GM12874 (cell line): ENCODE measurements around the gene IGF2BP2.

Experiments used
- TF ChIP-seq, protein P1 (sequence below): IDR thresholded peaks from 2 replicates; pipeline ENCODE4 v1.5.1; 2011; ENCODE audit warnings: low read depth, mild to moderate bottlenecking, control low read depth, low read length, moderate library complexity; ENCODE audit not compliant: insufficient read depth

IGF2BP2 gene

DNA sequence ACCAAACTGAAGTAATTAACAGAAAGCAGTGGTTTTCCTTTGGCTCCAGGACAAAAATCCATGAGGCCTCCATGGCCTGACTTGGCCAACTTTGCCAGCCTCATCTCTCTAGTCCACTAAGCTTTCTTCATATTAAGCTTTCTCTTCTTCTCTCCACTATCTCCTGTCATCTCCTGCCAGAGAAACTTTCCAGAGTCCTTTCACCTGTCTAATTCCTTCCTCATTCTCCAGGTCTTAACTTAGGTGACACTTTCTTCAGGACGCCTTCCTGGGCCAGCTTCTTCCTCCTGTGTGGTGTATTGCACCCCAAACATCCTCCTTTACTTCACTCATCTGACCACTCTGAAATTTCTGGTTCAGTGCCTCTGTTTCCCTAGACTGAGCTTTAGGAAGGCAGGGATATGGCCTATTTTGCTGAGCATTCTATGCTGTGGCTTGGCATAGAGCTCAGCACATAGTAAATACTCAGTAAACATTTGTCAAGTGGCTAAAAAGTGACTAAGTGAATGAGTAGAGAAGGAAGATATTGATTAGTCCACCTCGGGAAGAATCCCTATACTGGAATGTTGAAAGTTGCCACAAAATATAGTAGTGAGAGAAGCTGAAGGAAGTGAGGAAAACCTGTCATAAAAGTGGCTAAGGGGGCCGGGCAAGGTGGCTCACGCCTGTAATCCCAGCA is 34.6 kb upstream of the IGF2BP2 start:
- TF ChIP-seq, protein P1, sequence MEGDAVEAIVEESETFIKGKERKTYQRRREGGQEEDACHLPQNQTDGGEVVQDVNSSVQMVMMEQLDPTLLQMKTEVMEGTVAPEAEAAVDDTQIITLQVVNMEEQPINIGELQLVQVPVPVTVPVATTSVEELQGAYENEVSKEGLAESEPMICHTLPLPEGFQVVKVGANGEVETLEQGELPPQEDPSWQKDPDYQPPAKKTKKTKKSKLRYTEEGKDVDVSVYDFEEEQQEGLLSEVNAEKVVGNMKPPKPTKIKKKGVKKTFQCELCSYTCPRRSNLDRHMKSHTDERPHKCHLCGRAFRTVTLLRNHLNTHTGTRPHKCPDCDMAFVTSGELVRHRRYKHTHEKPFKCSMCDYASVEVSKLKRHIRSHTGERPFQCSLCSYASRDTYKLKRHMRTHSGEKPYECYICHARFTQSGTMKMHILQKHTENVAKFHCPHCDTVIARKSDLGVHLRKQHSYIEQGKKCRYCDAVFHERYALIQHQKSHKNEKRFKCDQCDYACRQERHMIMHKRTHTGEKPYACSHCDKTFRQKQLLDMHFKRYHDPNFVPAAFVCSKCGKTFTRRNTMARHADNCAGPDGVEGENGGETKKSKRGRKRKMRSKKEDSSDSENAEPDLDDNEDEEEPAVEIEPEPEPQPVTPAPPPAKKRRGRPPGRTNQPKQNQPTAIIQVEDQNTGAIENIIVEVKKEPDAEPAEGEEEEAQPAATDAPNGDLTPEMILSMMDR: no peak

DNA sequence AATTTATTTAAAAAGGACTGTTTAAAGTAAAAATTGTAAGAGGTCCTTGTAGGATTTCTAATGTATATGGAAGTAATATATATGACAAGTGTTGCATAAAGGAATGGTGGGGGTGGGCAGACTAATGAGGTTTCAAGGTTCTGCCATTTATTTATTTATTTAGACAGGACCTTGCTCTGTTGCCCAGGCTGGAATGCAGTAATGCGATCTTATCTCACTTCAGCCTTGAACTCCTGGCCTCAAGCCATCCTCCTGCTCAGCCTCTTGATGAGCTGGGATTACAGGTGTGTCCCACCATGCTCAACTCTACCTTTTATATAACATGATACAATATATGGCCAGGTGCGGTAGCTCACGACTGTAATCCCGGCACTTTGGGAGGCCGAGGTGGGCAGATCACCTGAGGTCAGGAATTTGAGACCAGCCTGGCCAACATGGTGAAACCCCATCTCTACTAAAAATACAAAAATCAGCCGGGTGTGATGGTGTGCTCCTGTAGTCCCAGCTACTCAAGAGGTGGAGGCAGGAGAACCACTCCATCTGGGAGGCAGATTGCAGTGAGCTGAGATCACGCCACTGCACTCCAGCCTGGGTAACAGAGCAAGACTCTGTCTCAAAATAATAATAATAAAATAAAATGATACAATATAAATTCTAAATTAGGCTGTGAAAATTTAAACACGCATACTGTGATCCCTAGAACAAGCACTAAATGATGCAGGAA is 33.8 kb upstream of the IGF2BP2 start:
- TF ChIP-seq, protein P1: no peak

DNA sequence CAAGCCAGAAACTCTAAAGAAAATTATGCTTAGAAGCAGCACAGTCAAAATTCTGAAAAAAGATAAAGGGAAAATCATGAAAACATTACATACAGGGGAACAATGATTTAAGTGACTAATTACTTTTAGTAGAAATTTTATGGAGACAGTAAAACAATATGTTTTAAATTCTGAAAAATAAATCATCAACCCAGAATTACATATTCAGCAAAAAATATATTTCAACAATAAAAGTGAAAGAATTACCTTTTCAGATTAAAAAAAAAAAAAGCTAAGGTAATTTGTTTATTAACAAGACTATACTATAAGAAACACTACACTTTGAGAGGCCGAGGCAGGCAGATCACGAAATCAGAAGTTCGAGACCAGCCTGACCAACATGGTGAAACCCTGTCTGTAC is 32.4 kb upstream of the IGF2BP2 start:
- TF ChIP-seq, protein P1: no peak

DNA sequence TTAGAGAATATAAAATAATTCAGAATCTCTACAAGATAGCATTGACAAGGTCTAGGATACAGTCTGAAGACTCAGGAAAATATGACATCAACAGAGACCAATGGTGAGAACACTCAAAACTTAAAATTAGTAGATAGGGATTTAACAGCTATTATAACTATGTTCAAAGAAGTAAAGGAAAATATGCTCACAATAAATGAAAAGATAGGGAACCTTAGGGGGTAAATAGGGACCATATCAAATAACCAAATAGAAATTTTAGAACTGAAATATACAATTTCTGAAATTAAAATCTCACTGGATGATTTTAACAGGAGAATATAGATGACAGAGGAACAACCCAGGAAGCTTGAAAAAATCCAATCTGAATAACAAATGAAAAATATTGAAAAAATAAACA is 31.8 kb upstream of the IGF2BP2 start:
- TF ChIP-seq, protein P1: no peak

DNA sequence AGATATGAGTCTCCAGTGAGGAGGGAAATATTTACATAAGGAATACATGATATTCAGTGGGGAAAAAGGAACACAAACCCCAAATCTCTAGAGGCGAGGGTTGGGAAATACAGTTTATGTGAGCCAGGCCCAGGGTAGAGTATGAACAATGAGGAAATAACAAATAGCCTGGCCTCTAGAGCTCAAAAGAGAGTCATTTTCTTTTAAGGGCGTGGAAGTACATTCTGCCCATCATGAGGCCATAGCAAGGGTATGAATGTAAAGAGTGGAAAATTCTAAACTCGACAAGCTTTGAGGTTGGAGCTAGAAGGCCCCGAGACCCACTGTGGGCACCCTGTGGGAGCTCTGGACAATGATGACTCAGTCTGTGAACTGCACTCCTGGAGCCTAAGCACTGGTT is 27.8 kb upstream of the IGF2BP2 start:
- TF ChIP-seq, protein P1: no peak

DNA sequence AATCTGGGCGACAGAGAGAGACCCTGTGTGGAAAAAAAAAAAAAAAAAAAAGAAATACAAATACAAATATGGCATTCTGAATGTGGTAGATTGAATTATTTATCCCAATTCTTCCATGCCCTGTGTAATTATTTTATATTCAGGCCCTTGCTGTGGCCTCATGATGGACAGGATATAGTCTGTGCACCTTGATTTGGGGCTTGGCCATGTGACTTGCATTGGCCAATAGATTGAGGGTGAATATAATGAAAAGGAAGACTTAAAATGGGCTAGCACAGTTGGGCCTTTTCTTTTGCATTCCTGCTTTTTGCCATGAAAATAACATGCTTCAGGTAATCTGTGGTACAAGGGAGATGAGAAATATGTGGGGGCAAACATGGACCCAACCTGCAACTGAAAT is 27.1 kb upstream of the IGF2BP2 start:
- TF ChIP-seq, protein P1: no peak

DNA sequence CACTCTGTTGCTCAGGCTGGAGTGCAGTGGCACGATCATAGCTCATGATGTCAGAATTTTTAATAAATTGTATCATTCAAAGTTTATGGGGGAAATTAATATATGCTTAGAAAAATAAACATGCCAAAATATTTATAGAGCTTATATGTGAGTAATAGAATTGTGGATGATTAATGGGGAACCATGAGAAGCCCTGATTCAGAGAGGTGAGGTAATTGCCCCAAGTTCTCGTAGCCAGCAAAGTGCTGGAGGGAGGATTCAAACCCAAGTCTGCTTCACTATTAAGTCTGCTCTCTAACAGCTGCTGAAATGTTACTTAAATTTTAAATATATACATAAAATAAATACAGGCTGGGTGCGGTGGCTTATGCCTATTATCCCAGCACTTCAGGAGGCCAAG is 26.2 kb upstream of the IGF2BP2 start:
- TF ChIP-seq, protein P1: no peak
